ENCODE data around the gene N4BP2.
"Not testable (repeated sequence)": the region's sequence is repeated elsewhere in the genome, so short reads cannot be mapped to it uniquely, and the experiment has no call there.

N4BP2 gene

GRCh38 chr4:40056716-40057585 is at the start of gene N4BP2:
TSS of gene N4BP2 (plus strand) at chr4:40056850. CDS start at chr4:40097341, 40,491 bp downstream.
- peak; percentile 59 for DNase-seq

- no peak for DNase-seq
These were observed 40.6 kb upstream of the N4BP2 start for GRCh38 chr4:40016007-40016406.

GRCh38 chr4:40020221-40020620 is 36.4 kb upstream of the N4BP2 start:
- no peak for DNase-seq

- not testable (repeated sequence) for DNase-seq
These were observed 35.5 kb upstream of the N4BP2 start for GRCh38 chr4:40021116-40021515.

- not testable (repeated sequence) for DNase-seq
These were observed 32.6 kb upstream of the N4BP2 start for GRCh38 chr4:40024049-40024448.

GRCh38 chr4:40032785-40033184 is 23.9 kb upstream of the N4BP2 start:
- no peak for DNase-seq

GRCh38 chr4:40033613-40034012 is 23.0 kb upstream of the N4BP2 start:
- DNase-seq = no peak

- no peak for DNase-seq
These were observed 17.7 kb upstream of the N4BP2 start for GRCh38 chr4:40038977-40039376.

- no peak for DNase-seq
These were observed 15.7 kb upstream of the N4BP2 start for GRCh38 chr4:40040908-40041307.

GRCh38 chr4:40043786-40044185 is 12.9 kb upstream of the N4BP2 start:
- DNase-seq = no peak

GRCh38 chr4:40046311-40046980 is 10.2 kb upstream of the N4BP2 start:
- no peak for DNase-seq

GRCh38 chr4:40053161-40053560 is 3.5 kb upstream of the N4BP2 start:
- DNase-seq = no peak

GRCh38 chr4:40055511-40055862 is 1.2 kb upstream of the N4BP2 start:
- DNase-seq = no peak

- DNase-seq = peak; percentile 53
These were observed 561 bp upstream of the N4BP2 start for GRCh38 chr4:40055863-40056715.

GRCh38 chr4:40057586-40058091 is 989 bp downstream of the N4BP2 start:
- DNase-seq = peak; percentile 62

- DNase-seq = no peak
These were observed 1.5 kb downstream of the N4BP2 start for GRCh38 chr4:40058121-40058520.

GRCh38 chr4:40058854-40059253 is 2.2 kb downstream of the N4BP2 start:
- DNase-seq = no peak

GRCh38 chr4:40059362-40059761 is 2.7 kb downstream of the N4BP2 start:
- DNase-seq = no peak

- DNase-seq = no peak
These were observed 8.4 kb downstream of the N4BP2 start for GRCh38 chr4:40065010-40065409.

GRCh38 chr4:40066651-40067050 is 10.0 kb downstream of the N4BP2 start:
- no peak for DNase-seq

- no peak for DNase-seq
These were observed 13.7 kb downstream of the N4BP2 start for GRCh38 chr4:40070387-40070786.

- DNase-seq = no peak
These were observed 29.8 kb downstream of the N4BP2 start for GRCh38 chr4:40086421-40086820.

- no peak for DNase-seq
These were observed 31.2 kb downstream of the N4BP2 start for GRCh38 chr4:40087799-40088366.
